Stimulated activated CD4-positive, alpha-beta T cell treated with anti-CD3 and anti-CD28 coated beads, Interleukin-12 subunit alpha, Interleukin-12 subunit beta, amount 100 ng/mL, for 4 hours (primary cell): ENCODE data around the gene PCDHGA11.
"Not testable (repeated sequence)": the region's sequence is repeated elsewhere in the genome, so short reads cannot be mapped to it uniquely, and the experiment has no call there.

ENCODE experiments used
- DNase-seq: peaks from one replicate; pipeline ENCODE4 v3.0.0-alpha.2; 2020

Gene PCDHGA11

DNA sequence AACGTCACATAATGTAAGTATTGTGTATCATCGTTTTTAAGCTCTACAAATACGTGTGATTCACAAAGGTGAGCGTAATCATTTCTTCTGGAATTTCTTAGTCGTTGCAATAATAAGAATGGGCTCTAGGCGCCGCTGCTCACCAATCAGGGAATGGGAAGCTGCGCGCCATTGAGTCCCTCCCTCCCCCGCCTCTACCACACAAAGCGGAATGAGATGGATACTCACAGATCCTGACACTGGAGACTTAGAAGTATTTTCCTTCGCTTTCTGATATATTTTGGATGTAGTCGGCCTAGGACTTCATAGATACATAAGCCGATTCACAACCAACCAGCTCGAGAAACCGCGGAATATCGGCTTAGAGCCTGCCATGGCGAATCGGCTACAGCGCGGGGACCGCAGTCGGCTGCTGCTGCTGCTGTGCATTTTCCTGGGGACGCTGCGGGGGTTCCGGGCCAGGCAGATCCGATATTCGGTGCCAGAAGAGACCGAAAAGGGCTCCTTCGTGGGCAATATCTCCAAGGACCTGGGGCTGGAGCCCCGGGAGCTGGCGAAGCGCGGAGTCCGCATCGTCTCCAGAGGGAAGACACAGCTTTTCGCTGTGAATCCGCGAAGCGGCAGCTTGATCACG is at the start of gene PCDHGA11:
TSS of gene PCDHGA11 (plus strand) at position 197 of the 634 bp plus-strand sequence. CDS start at position 374, 177 bp downstream.
- peak; percentile 31 for DNase-seq

DNA sequence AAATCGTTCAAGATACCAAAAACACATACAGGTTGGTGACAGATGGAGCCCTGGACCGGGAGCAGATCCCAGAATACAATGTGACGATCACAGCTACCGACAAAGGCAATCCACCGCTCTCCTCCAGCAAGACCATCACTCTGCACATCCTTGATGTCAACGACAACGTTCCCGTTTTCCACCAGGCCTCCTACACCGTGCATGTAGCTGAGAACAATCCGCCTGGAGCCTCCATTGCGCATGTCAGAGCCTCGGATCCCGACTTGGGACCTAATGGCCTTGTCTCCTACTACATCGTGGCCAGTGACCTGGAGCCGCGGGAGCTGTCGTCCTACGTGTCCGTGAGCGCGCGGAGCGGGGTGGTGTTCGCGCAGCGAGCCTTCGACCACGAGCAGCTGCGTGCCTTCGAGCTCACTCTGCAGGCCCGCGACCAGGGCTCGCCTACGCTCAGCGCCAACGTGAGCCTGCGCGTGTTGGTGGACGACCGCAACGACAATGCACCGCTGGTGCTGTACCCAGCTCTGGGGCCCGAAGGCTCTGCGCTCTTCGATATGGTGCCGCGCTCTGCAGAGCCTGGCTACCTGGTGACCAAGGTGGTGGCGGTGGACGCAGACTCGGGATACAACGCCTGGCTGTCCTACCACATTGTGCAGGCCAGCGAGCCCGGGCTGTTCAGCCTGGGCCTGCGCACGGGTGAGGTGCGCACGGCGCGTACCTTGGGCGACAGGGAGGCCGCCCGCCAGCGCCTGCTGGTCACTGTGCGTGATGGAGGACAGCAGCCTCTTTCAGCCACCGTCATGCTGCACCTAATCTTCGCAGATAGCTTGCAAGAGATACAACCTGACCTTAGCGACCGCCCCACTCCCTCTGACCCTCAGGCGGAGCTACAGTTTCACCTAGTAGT is 49.0 kb upstream of the PCDHGA11 start:
- no peak for DNase-seq

DNA sequence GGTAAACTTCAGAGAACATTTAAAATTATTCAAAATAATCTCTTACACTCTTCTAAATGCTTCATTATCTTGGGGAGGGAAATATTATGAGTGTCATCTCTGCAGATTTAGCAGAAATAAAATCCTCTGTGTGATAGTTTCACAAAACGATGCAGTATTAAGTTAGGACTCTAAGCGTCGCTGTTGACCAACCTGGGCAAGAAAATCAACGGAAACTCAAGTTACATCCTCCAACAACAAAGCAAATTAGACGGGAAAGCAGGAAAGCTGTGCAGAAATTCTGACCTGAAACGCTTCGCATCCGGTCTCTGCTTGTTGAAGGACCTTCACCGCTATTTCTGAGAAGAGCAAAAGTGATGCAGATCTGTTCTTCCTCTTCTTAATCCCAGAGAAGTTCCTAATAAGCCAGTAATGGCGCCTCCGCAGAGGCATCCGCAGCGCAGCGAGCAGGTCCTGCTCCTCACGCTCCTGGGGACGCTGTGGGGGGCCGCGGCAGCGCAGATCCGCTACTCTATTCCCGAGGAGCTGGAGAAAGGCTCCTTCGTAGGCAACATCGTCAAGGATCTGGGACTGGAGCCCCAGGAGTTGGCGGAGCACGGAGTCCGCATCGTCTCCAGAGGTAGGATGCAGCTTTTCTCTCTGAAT is 47.1 kb upstream of the PCDHGA11 start, which contains the start of gene PCDHGA6:
TSS of gene PCDHGA6 (plus strand) at position 219 of the 645 bp plus-strand sequence. CDS start at position 412, 193 bp downstream.
- DNase-seq: no peak

DNA sequence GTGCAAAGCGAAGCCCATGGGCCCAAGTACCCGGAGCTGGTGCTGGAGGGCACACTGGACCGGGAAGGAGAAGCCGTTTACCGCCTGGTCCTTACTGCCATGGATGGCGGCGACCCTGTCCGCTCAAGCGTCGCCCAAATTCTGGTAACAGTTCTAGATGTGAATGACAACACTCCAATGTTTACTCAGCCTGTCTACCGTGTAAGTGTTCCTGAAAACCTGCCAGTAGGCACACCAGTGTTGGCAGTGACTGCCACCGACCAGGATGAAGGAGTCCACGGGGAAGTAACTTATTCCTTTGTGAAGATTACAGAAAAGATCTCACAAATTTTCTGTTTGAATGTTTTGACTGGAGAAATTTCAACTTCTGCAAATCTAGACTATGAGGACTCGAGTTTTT is 46.2 kb upstream of the PCDHGA11 start:
- no peak for DNase-seq

DNA sequence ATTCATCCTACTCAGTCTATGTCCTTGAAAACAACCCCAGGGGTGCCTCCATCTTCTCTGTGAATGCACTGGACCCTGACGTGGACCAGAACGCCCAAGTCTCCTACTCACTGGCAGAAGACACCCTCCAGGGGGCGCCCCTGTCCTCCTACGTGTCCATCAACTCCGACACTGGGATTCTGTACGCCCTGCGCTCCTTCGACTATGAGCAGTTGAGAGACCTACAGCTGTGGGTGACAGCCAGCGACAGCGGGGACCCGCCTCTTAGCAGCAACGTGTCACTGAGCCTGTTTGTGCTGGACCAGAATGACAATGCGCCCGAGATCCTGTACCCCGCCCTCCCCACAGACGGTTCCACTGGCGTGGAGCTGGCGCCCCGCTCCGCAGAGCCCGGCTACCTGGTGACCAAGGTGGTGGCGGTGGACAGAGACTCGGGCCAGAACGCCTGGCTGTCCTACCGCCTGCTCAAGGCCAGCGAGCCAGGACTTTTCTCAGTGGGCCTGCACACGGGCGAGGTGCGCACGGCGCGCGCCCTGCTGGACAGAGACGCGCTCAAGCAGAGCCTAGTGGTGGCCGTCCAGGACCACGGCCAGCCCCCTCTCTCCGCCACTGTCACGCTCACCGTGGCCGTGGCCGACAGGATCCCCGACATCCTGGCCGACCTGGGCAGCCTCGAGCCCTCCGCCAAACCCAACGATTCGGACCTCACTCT is 45.3 kb upstream of the PCDHGA11 start:
- DNase-seq: not testable (repeated sequence)

DNA sequence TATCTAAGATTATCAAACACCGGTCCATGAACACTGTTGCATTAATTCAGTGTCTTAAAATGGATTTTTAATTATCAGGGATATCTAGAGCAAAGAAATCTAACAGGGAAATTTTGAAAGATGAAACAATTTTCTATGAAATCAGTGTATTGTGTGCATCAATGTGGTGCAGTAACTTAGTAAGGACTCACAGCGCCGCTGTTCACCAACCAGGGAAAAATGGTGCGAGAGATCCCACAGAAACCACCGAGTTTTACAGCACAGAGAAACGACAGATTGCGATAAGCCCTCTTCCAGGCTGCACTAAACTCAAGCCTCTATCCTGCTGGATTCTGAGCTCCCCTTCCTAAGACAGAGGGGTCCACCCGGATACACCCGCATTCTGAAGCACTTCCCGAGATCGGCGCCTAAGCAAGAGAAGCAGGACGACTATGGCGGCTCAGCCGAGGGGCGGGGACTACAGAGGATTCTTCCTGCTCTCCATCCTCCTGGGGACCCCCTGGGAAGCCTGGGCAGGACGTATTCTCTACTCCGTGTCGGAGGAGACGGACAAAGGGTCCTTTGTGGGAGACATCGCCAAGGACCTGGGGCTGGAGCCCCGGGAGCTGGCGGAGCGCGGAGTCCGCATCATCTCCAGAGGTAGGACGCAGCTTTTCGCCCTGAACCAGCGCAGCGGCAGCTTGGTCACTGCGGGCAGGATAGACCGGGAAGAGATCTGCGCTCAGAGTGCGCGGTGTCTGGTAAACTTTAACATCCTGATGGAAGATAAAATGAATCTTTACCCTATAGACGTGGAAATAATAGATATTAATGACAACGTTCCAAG is 38.2 kb upstream of the PCDHGA11 start, which contains the start of gene PCDHGA7:
TSS of gene PCDHGA7 (plus strand) at position 274 of the 826 bp plus-strand sequence. CDS start at position 432, 158 bp downstream.
- no peak for DNase-seq

DNA sequence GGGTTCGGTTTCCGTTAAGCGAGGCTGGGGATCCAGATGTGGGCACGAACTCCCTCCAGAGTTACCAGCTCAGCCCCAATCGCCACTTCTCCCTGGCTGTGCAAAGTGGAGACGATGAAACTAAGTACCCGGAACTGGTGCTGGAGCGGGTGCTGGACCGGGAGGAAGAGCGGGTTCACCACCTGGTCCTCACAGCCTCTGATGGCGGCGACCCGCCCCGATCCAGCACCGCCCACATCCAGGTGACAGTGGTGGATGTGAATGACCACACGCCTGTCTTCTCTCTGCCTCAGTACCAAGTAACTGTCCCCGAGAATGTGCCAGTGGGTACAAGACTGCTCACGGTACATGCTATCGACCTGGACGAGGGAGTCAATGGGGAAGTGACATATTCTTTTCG is 37.5 kb upstream of the PCDHGA11 start:
- no peak for DNase-seq

DNA sequence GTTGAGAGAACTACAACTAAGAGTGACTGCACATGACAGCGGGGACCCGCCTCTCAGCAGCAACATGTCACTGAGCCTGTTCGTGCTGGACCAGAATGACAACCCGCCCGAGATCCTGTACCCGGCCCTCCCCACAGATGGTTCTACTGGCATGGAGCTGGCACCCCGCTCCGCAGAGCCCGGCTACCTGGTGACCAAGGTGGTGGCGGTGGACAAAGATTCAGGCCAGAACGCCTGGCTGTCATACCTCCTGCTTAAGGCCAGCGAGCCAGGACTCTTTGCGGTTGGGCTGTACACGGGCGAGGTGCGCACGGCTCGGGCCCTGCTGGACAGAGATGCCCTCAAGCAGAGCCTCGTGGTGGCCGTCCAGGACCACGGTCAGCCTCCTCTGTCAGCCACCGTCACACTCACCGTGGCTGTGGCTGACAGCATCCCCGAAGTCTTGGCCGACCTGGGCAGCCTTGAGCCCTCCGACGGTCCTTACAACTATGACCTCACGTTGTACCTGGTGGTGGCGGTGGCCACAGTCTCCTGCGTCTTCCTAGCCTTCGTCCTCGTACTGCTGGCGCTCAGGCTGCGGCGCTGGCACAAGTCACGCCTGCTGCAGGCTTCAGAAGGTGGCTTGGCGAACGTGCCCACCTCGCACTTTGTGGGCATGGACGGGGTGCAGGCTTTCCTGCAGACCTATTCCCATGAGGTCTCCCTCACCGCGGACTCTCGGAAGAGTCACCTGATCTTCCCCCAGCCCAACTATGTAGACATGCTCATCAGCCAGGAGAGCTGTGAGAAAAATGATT is 36.2 kb upstream of the PCDHGA11 start:
- no peak for DNase-seq

DNA sequence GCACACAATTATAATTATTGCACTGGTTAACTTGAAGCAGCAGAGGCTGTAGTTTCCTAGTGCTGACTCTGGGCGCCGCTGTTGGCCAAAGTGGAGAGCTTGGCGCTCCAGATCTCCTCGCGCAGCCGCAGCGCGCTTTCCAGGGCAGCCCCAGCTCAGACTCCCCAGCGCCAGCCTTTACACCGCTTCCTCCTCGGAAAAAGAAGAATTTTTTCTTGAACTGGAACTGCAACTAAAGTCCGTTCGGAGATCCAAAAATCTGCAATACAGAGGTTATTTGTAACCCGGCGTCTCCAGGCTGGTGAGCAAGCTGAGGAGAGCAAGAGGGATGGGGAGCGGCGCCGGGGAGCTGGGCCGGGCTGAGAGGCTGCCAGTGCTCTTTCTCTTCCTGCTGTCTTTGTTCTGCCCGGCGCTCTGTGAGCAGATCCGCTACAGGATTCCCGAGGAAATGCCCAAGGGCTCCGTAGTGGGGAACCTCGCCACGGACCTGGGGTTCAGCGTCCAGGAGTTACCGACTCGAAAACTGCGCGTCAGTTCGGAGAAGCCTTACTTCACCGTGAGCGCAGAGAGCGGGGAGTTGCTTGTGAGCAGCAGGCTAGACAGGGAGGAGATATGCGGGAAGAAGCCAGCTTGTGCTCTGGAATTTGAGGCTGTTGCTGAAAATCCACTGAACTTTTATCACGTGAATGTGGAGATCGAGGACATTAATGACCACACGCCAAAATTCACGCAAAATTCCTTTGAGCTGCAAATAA is 33.1 kb upstream of the PCDHGA11 start, which contains the start of gene PCDHGB4:
TSS of gene PCDHGB4 (plus strand) at position 142 of the 755 bp plus-strand sequence. CDS start at position 329, 187 bp downstream.
- peak; percentile 20 for DNase-seq

DNA sequence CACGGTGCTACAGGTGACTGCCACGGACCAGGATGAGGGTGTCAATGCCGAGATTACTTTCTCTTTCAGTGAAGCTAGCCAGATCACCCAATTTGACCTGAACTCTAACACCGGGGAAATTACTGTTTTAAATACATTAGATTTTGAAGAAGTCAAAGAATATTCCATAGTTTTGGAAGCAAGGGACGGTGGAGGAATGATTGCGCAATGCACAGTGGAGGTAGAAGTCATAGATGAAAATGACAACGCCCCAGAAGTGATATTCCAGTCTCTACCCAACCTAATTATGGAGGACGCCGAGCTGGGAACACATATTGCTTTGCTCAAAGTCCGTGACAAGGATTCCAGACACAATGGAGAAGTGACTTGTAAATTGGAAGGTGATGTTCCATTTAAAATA is 32.2 kb upstream of the PCDHGA11 start:
- no peak for DNase-seq

DNA sequence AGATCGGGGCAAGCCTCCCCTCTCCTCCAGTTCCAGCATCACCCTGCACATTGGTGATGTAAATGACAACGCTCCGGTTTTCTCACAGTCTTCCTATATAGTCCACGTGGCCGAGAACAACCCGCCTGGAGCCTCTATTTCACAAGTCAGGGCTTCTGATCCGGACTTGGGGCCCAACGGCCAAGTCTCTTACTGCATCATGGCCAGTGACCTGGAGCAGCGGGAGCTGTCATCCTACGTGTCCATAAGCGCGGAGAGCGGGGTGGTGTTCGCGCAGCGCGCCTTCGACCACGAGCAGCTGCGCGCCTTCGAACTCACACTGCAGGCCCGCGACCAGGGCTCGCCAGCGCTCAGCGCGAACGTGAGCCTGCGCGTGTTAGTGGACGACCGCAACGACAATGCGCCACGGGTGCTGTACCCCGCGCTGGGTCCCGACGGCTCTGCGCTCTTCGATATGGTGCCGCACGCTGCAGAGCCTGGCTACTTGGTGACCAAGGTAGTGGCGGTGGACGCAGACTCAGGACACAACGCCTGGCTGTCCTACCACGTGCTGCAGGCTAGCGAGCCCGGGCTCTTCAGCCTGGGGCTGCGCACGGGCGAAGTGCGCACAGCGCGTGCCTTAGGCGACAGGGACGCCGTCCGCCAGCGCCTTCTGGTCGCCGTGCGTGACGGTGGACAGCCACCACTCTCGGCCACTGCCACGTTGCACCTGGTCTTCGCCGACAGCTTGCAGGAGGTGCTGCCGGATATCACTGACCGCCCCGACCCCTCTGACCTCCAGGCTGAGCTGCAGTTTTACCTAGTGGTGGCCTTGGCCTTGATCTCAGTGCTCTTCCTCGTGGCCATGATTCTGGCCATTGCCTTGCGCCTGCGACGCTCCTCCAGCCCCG is 31.5 kb upstream of the PCDHGA11 start:
- no peak for DNase-seq

DNA sequence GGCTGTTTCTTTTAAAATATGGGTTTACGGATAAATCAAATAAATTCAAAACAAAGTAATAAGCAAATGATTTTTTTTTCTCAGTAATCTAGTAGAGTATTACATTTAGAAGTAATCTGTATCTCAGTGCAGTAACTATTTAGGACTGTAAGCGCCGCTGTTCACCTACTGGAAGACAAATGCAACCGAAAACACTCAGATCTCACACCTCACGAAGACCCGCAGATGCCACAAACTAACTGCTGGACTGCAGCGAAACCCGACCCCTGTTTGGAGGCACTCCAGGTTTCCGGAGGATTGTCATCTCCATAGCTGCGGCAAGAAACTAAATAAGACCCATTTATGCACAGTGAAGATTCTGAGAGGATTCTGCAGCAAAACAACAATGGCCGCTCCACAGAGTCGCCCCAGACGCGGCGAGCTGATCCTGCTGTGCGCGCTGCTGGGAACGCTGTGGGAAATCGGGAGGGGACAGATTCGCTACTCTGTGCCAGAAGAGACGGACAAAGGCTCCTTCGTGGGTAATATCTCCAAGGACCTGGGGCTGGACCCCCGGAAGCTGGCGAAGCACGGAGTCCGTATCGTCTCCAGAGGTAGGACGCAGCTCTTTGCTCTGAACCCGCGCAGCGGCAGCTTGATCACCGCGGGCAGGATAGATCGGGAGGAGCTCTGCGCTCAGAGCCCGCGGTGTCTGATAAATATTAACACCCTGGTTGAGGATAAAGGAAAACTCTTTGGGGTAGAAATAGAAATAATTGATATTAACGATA is 28.2 kb upstream of the PCDHGA11 start, which contains the start of gene PCDHGA8:
TSS of gene PCDHGA8 (plus strand) at position 205 of the 770 bp plus-strand sequence. CDS start at position 386, 181 bp downstream.
- no peak for DNase-seq

DNA sequence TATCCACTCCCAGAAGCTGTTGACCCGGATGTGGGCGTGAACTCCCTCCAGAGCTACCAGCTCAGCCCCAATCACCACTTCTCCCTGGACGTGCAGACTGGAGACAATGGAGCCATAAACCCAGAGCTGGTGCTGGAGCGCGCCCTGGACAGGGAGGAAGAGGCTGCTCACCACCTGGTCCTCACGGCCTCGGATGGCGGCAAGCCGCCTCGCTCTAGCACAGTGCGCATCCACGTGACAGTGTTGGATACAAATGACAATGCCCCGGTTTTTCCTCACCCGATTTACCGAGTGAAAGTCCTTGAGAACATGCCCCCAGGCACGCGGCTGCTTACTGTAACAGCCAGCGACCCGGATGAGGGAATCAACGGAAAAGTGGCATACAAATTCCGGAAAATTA is 27.6 kb upstream of the PCDHGA11 start:
- DNase-seq: no peak

DNA sequence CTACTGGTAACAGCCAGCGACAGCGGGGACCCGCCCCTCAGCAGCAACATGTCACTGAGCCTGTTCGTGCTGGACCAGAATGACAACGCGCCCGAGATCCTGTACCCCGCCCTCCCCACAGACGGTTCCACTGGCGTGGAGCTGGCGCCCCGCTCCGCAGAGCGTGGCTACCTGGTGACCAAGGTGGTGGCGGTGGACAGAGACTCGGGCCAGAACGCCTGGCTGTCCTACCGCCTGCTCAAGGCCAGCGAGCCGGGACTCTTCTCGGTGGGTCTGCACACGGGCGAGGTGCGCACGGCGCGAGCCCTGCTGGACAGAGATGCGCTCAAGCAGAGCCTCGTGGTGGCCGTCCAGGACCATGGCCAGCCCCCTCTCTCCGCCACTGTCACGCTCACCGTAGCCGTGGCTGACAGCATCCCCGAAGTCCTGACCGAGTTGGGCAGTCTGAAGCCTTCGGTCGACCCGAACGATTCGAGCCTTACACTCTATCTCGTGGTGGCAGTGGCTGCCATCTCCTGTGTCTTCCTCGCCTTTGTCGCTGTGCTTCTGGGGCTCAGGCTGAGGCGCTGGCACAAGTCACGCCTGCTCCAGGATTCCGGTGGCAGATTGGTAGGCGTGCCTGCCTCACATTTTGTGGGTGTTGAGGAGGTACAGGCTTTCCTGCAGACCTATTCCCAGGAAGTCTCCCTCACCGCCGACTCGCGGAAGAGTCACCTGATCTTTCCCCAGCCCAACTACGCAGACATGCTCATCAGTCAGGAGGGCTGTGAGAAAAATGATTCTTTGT is 26.3 kb upstream of the PCDHGA11 start:
- DNase-seq: not testable (repeated sequence)

DNA sequence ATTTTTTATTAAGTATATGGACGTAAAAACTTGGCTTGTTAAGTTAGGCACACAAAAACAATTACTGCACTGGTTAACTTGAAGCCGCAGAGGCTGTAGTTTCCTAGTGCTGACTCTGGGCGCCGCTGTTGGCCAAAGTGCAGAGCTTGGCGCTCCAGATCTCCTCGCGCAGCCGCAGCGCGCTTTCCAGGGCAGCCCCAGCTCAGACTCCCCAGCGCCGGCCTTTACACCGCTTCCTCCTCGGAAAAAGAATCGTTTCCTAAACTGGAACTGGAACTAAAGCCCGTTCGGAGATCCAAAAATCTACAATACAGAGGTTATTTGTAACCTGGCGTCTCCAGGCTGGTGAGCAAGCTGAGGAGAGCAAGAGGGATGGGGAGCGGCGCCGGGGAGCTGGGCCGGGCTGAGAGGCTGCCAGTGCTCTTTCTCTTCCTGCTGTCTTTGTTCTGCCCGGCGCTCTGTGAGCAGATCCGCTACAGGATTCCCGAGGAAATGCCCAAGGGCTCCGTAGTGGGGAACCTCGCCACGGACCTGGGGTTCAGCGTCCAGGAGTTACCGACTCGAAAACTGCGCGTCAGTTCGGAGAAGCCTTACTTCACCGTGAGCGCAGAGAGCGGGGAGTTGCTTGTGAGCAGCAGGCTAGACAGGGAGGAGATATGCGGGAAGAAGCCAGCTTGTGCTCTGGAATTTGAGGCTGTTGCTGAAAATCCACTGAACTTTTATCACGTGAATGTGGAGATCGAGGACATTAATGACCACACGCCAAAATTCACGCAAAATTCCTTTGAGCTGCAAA is 22.9 kb upstream of the PCDHGA11 start, which contains the start of gene PCDHGB5:
TSS of gene PCDHGB5 (plus strand) at position 192 of the 796 bp plus-strand sequence. CDS start at position 373, 181 bp downstream.
- peak; percentile 38 for DNase-seq

DNA sequence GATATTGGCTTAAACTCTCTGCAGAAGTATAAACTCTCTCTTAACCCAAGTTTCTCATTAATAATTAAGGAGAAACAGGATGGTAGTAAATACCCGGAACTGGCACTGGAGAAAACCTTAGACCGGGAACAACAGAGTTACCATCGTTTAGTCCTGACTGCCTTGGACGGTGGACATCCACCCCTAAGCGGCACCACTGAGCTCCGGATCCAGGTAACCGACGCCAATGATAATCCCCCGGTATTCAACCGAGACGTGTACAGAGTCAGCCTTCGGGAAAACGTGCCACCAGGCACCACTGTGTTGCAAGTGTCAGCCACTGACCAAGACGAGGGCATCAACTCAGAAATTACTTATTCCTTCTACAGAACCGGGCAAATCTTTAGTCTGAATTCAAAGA is 22.2 kb upstream of the PCDHGA11 start:
- DNase-seq: no peak
